C4-2B (cell line): Measurements from ENCODE around the gene PLAAT1.

ENCODE experiments used
- ZFX ChIP-seq: fragments of 450-650 bp; IDR thresholded peaks from 2 replicates; pipeline ENCODE4 v1.6.1; 2017
- TF ChIP-seq, protein P1 (sequence below): fragments of 450-650 bp; conservative IDR thresholded peaks from 2 replicates; pipeline ENCODE4 v1.5.1; 2017; ENCODE audit warnings: mild to moderate bottlenecking

DNA sequence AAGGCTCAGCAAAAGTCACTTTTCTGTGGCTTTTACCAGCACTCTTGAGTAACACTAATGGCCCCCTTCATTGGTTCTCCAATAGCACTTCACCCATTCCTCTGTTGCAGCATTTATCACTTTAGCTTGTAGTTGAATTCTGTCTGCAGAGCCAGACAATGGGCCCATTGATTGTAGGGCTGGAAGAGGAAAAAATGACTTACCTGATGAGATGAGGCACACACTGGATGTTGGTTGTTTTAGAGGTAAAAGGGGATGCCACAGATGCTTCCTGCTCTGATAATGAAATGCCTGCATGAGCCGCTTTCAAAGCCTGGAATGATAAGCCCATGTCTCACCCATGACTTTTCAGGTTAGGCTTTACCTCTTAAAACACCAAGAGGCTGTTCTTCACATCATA is 64.3 kb downstream of the PLAAT1 start:
- TF ChIP-seq, protein P1, sequence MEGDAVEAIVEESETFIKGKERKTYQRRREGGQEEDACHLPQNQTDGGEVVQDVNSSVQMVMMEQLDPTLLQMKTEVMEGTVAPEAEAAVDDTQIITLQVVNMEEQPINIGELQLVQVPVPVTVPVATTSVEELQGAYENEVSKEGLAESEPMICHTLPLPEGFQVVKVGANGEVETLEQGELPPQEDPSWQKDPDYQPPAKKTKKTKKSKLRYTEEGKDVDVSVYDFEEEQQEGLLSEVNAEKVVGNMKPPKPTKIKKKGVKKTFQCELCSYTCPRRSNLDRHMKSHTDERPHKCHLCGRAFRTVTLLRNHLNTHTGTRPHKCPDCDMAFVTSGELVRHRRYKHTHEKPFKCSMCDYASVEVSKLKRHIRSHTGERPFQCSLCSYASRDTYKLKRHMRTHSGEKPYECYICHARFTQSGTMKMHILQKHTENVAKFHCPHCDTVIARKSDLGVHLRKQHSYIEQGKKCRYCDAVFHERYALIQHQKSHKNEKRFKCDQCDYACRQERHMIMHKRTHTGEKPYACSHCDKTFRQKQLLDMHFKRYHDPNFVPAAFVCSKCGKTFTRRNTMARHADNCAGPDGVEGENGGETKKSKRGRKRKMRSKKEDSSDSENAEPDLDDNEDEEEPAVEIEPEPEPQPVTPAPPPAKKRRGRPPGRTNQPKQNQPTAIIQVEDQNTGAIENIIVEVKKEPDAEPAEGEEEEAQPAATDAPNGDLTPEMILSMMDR, result no peak
- no peak for TF ChIP-seq ZFX
